IMR-90 (cell line): ENCODE measurements around the gene SIM2. TPM values are rescaled to one million over a fixed set of nuclear protein-coding genes. Genes with fewer than 3 reads are reported as not detected.

Experiments used
- ATAC-seq: fragments of 200-7000 bp; cut with Tn5 transposase; 2 replicates; pipeline ENCODE4 v1.9.1; 2020; ENCODE audit warnings: low read depth, mild to moderate bottlenecking, moderate library complexity
- BruUV-seq: library from RNA; stranded (reverse); fragments of 400-500 nt; replicated peaks from 2 replicates; lab custom pipeline; 2021; lab: Mats Ljungman, UMichigan
- CTCF ChIA-PET: fragments of 300-600 bp; formaldehyde crosslinking; extraction: SDS; loops from one replicate; lab custom pipeline; 2021; ENCODE audit warnings: antibody characterized with exemption; lab: Yijun Ruan, JAX
- POLR2A ChIA-PET: fragments of 300-600 bp; sonication (Branson Sonifier 250); formaldehyde crosslinking; loops from one replicate; lab custom pipeline; 2022; ENCODE audit warnings: antibody characterized with exemption; ENCODE audit not compliant: unreplicated experiment; lab: Charles Lee
- DNase-seq: peaks from one replicate; pipeline ENCODE4 v3.0.0; 2013
- H2AFZ ChIP-seq: replicated peaks from 2 replicates; pipeline ENCODE3; 2013; ENCODE audit warnings: low read length, mild to moderate bottlenecking; ENCODE audit not compliant: poor library complexity
- H2AK5ac ChIP-seq: 2 replicates; pipeline ENCODE4 v1.6.1; 2013; ENCODE audit warnings: low read depth, low read length, inconsistent platforms
- H2AK9ac ChIP-seq: replicated peaks from 2 replicates; pipeline ENCODE3; 2013; ENCODE audit warnings: mild to moderate bottlenecking, low read depth, low read length, moderate library complexity; ENCODE audit not compliant: poor library complexity
- H2BK120ac ChIP-seq: 2 replicates; pipeline ENCODE4 v1.6.1; 2013; ENCODE audit warnings: low read depth, low read length, inconsistent platforms
- H2BK15ac ChIP-seq: 3 replicates; pipeline ENCODE4 v1.6.1; 2013; ENCODE audit warnings: low read depth, low read length, inconsistent platforms
- H2BK20ac ChIP-seq: 2 replicates; pipeline ENCODE4 v1.6.1; 2013; ENCODE audit warnings: low read depth, mild to moderate bottlenecking, inconsistent platforms, low read length, moderate library complexity
- H2BK5ac ChIP-seq: 2 replicates; pipeline ENCODE4 v1.6.1; 2013; ENCODE audit warnings: mild to moderate bottlenecking, low read depth, low read length, inconsistent platforms; ENCODE audit not compliant: poor library complexity, severe bottlenecking
- H3K14ac ChIP-seq: replicated peaks from 2 replicates; pipeline ENCODE4 v1.6.1; 2013; ENCODE audit warnings: low read depth, low read length, inconsistent platforms
- H3K18ac ChIP-seq: 2 replicates; pipeline ENCODE4 v1.6.1; 2013; ENCODE audit warnings: low read depth, low read length, control low read depth
- H3K23ac ChIP-seq: 2 replicates; pipeline ENCODE4 v1.6.1; 2013; ENCODE audit warnings: low read depth, low read length, inconsistent platforms
- H3K27ac ChIP-seq: 2 replicates; pipeline ENCODE4 v1.5.1; 2013; ENCODE audit warnings: mild to moderate bottlenecking, control low read depth, low read length; ENCODE audit not compliant: insufficient read depth
- H3K27me3 ChIP-seq: 2 replicates; pipeline ENCODE4 v1.6.1; 2013; ENCODE audit warnings: low read length; ENCODE audit not compliant: control insufficient read depth, insufficient read depth
- H3K36me3 ChIP-seq: 2 replicates; pipeline ENCODE4 v1.6.1; 2013; ENCODE audit warnings: low read length, mixed read lengths; ENCODE audit not compliant: control insufficient read depth, insufficient read depth
- H3K4ac ChIP-seq: 2 replicates; pipeline ENCODE4 v1.6.1; 2013; ENCODE audit warnings: low read depth, low read length, inconsistent platforms
- H3K4me1 ChIP-seq: 2 replicates; pipeline ENCODE4 v1.6.1; 2013; ENCODE audit warnings: low read length, mixed read lengths; ENCODE audit not compliant: control insufficient read depth, insufficient read depth
- H3K4me2 ChIP-seq: 2 replicates; pipeline ENCODE4 v1.6.1; 2013; ENCODE audit warnings: low read depth, mild to moderate bottlenecking, control low read depth, low read length, moderate library complexity
- H3K4me3 ChIP-seq: 2 replicates; pipeline ENCODE4 v1.5.1; 2013; ENCODE audit warnings: low read depth, mild to moderate bottlenecking, control low read depth, low read length, moderate library complexity; ENCODE audit not compliant: insufficient read depth
- H3K56ac ChIP-seq: 2 replicates; pipeline ENCODE4 v1.6.1; 2013; ENCODE audit warnings: low read length, inconsistent platforms; ENCODE audit not compliant: insufficient read depth; ENCODE audit errors: extremely low read depth
- H3K79me1 ChIP-seq, 2 experiments: 2 replicates each; pipeline ENCODE4 v1.6.1; 2013; ENCODE audit warnings: low read length in 2 of 2, inconsistent platforms in 1 of 2, low read depth in 1 of 2
- H3K9ac ChIP-seq: 2 replicates; pipeline ENCODE4 v1.6.1; 2013; ENCODE audit warnings: low read depth, low read length, control low read depth
- H3K9me1 ChIP-seq: 2 replicates; pipeline ENCODE4 v1.6.1; 2013; ENCODE audit warnings: low read length, inconsistent platforms; ENCODE audit not compliant: insufficient read depth
- H3K9me3 ChIP-seq: 2 replicates; pipeline ENCODE4 v1.6.1; 2013; ENCODE audit warnings: low read length; ENCODE audit not compliant: control insufficient read depth, insufficient read depth
- H4K20me1 ChIP-seq: 2 replicates; pipeline ENCODE4 v1.6.1; 2013; ENCODE audit warnings: low read length, inconsistent platforms; ENCODE audit not compliant: insufficient read depth
- H4K5ac ChIP-seq: 2 replicates; pipeline ENCODE4 v1.6.1; 2013; ENCODE audit warnings: mild to moderate bottlenecking, low read depth, low read length, control low read depth
- H4K8ac ChIP-seq, 2 experiments: 2 replicates each; pipeline ENCODE4 v1.6.1; 2013; ENCODE audit warnings: low read depth in 2 of 2, low read length in 2 of 2, control low read depth in 1 of 2, inconsistent platforms in 1 of 2
- H4K91ac ChIP-seq: 2 replicates; pipeline ENCODE4 v1.6.1; 2013; ENCODE audit warnings: low read depth, low read length, inconsistent platforms; ENCODE audit not compliant: insufficient read depth
- POLR2A ChIP-seq: IDR thresholded peaks from 2 replicates; pipeline ENCODE4 v1.6.1; 2012; ENCODE audit warnings: mild to moderate bottlenecking, low read depth, low read length
- WGBS, 2 experiments: methylation state at CpG; one replicate each; pipeline versions ENCODE4 v1.1.5 to v1.1.7; 2013; ENCODE audit warnings: missing lambda C conversion rate in 2 of 2; ENCODE audit not compliant: insufficient read length in 1 of 2; ENCODE audit errors: extremely low coverage in 2 of 2; 5-methylcytosine and 5-hydroxymethylcytosine counted together
- dilution Hi-C: fragments of 300-500 bp; cut with HindIII; formaldehyde crosslinking; loops from one replicate; pipeline ENCODE4 v1.14.3; 2018; ENCODE audit warnings: low sequenced_read_pairs; ENCODE audit not compliant: unreplicated experiment
- in situ Hi-C: fragments of 300-500 bp; cut with MboI; formaldehyde crosslinking; loops from 3 replicates; pipeline ENCODE4 v1.14.3; 2019; ENCODE audit warnings: low sequenced_read_pairs, inconsistent platforms, mixed read lengths
- intact Hi-C: fragments of 100-400 bp; cut with micrococcal nuclease; formaldehyde crosslinking; loops from 2 replicates; pipeline ENCODE4 v1.10.0; 2022
- polyA plus RNA-seq, 3 experiments: library from polyadenylated mRNA; depleted of rRNA; stranded (reverse); fragments of >200 nt; gene quantifications; 2 replicates each; pipeline ENCODE4 v1.2.3, GENCODE V29; 2012; ENCODE audit warnings: low replicate concordance in 1 of 3
- total RNA-seq: library from RNA; depleted of rRNA; stranded (reverse); fragments of >200 nt; gene quantifications from 2 replicates; pipeline ENCODE4 v1.2.3, GENCODE V29; 2012
- TF ChIP-seq, protein P1 (sequence below): conservative IDR thresholded peaks from 2 replicates; pipeline ENCODE4 v1.5.1; 2012; ENCODE audit warnings: mild to moderate bottlenecking, low read depth, low read length, improper control_type of control experiment

SIM2 gene
- total and polyA plus RNA-seq, 2 of the 4 experiments (the other 2 are of a cell fraction), result 2.2 to 7.5 TPM

DNA sequence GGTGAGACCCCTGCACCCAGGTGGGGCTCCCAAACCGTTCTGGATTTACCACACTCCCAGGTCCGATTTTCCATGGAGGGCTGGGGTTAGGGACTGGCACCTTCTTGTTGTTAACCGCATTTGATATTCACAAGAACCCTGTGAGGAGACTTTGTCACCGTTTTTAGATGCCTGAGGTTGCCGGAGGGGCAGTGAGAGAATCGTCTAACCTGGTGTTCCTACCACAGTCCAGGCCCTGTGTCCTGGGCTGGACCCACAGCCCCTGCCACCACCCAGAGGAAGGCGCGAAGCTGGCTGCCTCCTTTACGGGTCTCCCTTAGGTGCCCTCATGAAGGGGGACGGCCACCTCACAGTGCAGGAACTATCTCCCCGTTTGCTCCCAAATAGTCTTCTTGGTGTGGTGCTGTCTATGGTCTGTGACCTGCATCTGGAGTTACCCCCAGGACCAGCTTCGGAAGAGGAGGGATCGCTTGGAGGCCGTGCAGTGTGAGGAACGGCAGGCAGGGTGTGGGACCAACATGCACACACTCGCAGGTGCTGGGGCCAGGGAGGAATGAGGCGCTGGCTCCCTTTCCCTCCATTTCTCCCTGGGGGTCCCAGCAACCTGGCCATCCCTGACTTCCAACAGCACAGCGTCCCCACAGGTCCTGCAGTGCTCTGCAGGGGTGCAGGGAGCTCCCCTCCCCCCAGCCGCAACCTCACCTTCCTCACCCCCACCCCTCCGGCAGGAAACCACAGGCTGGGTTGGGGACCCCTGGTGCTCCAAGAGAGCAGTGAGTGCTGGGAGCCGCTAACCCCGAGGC, 7.0 kb downstream of the SIM2 start:
- Histone ChIP-seq H3K4me2 (peak overlapping the region; percentile 21; the same call in 1 of the 2 replicates), H2BK5ac (peak overlapping the region; percentile 45), H3K56ac (peak overlapping the region; percentile 2; the same call in 1 of the 2 replicates), H2AK5ac (peak overlapping the region; percentile 51; the same call in 1 of the 2 replicates), H4K20me1 (peaks cover 28% of the 10 kb centered on the region), H3K79me1 (no peaks in the 10 kb centered on the region), H3K36me3 (no peaks in the 10 kb centered on the region; the same call in 1 of the 2 replicates), H4K91ac (peak overlapping the region; percentile 37), H3K14ac (peak overlapping the region; percentile 32), H3K27me3 (peaks cover 97% of the 10 kb centered on the region), H4K5ac (no peak overlapping the region; the same call in 1 of the 2 replicates), H2BK15ac (no peak overlapping the region), H4K8ac (peak overlapping the region in 1 of 2 experiments; percentile 47; a peak in 1 of 4 replicates), H3K9ac (no peak overlapping the region), H3K9me3 (no peaks in the 10 kb centered on the region; the same call in 1 of the 2 replicates), H3K18ac (no peak overlapping the region), H3K9me1 (no peaks in the 10 kb centered on the region; the same call in 1 of the 2 replicates), H3K4ac (peak overlapping the region; percentile 39; the same call in 1 of the 2 replicates), H3K23ac (peak overlapping the region; percentile 84), H2AK9ac (peak overlapping the region; percentile 81), H3K4me1 (no peaks in the 10 kb centered on the region; the same call in 1 of the 2 replicates), H2AFZ (peak overlapping the region; percentile 5), H3K4me3 (no peak overlapping the region), H2BK20ac (no peak overlapping the region), H3K27ac (peak overlapping the region; percentile 8; the same call in 1 of the 2 replicates), H2BK120ac (peak overlapping the region; percentile 53)
- TF ChIP-seq, protein P1, sequence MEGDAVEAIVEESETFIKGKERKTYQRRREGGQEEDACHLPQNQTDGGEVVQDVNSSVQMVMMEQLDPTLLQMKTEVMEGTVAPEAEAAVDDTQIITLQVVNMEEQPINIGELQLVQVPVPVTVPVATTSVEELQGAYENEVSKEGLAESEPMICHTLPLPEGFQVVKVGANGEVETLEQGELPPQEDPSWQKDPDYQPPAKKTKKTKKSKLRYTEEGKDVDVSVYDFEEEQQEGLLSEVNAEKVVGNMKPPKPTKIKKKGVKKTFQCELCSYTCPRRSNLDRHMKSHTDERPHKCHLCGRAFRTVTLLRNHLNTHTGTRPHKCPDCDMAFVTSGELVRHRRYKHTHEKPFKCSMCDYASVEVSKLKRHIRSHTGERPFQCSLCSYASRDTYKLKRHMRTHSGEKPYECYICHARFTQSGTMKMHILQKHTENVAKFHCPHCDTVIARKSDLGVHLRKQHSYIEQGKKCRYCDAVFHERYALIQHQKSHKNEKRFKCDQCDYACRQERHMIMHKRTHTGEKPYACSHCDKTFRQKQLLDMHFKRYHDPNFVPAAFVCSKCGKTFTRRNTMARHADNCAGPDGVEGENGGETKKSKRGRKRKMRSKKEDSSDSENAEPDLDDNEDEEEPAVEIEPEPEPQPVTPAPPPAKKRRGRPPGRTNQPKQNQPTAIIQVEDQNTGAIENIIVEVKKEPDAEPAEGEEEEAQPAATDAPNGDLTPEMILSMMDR, result peak; percentile 14; the same call in 1 of the 2 replicates
- no peak for TF ChIP-seq POLR2A
- ATAC-seq (no peak), DNase-seq (no peak)
- ChIA-PET CTCF (interaction anchor here (0.6 kb wide), 1 partner anchor 11 kb away, joined by 3 read pairs; no protein-coding TSS in a partner anchor), POLR2A (no interaction called here)
- in situ Hi-C loops (no loop called here), intact Hi-C loops (no loop called here), dilution Hi-C loops (no loop called here)
- WGBS, 2 experiments, result 37% methylated on average over 7 of the region's 22 CpGs; no CpG with 5 or more reads in 1 of the 2 experiments
- no TSS peak for BruUV-seq
